LNCAP (cell line): ENCODE measurements around the gene BICC1.

Experiments used
- CTCF ChIP-seq: fragments of 450-650 bp; IDR thresholded peaks from 2 replicates; pipeline ENCODE4 v1.5.1; 2017; ENCODE audit warnings: mild to moderate bottlenecking

Gene BICC1

DNA sequence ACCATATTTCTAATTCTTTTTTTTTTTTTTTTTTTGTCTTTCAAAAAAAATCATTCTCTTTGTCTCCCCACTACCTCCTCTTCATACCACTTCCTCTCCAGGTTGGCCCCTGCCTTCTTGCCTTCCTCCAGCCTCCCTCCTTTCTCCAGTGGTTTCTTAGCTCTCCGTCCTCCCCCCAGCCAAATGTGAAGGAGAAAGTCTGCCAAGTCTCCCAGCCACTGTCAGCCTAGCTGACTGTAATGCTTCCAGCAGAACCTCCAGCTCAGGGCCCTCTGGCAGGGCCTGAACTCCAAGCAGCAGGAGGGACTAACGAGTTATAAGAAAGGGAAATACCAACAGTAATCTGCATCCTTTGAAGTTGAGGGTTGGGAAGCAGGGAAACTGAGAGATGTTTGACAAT is 35.5 kb upstream of the BICC1 start:
- TF ChIP-seq CTCF, result no peak

GRCh38 chr10:58477902-58478301 is 34.8 kb upstream of the BICC1 start:
- no peak for TF ChIP-seq CTCF

- no peak for TF ChIP-seq CTCF
These were observed 33.6 kb upstream of the BICC1 start for GRCh38 chr10:58479045-58479444.

DNA sequence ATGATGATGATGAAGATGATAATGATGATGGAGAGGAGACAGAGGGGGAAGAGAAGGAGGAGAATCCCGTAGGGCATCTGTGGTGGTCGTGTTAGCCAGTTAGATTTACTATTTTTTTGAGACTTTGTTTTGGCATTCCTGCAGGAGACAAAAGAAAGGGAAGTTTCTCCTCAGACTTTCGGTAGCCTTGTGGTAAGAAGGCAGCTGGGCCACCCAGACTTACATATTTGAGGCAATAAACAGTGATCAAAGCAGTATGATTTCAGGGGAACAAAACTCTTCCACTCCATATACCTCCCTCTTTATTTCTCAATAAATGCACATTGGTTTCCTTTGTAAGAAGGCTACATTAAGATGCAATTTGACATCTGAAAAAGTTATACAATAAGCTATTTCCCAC is 32.4 kb upstream of the BICC1 start:
- TF ChIP-seq CTCF, result no peak

DNA sequence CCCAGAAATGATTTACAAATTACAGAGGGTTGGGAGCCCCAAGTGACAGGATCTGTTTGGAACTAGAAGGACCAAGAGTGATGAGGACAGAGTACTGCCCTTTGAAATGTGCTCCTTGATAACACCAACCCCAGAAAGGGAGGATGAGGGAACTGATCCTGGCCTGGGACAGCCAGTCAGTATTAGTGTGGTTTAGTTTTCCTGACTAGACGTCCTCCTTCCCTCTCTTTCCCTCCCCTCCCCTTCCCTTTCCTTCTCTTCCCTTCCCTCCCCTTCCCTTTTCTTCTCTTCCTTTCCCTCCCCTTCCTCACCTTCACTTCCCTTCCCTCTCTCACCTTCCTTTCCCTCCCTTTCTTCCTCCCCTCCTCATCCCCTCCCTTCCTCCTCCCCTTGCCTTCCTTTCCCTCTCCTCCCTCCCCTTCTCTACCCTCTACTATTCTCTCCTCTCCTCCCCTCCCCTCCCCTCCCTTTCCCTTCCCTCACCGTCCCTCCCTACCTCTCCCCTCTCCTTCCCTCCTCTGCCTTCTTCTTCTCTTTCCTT is 31.0 kb upstream of the BICC1 start:
- TF ChIP-seq CTCF, result no peak

GRCh38 chr10:58486821-58487220 is 25.9 kb upstream of the BICC1 start:
- no peak for TF ChIP-seq CTCF

DNA sequence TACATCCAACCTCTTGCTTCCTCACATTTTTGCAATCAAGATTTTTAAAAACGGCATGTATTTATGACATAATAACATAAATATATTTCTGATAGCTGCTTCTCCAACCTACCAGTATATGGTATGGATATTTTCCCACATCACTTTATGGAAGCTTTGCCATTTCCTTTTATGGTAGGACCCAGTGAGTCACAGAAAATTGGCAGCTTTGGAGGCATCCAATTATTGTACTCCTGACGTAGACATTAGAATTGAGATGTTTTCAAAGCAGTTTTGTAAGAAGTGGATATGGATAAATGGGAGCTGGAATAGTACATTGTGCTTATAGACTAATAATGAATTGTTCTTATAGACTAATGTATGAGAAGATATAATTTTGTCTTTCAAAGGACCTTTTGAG is 23.8 kb upstream of the BICC1 start:
- TF ChIP-seq CTCF, result no peak

GRCh38 chr10:58502956-58503355 is 9.7 kb upstream of the BICC1 start:
- TF ChIP-seq CTCF, result no peak
